ENCODE results near the gene RNF217. TPM values are rescaled to one million over a fixed set of nuclear protein-coding genes. Genes with fewer than 3 reads are reported as not detected.
"Not testable (repeated sequence)": the region's sequence is repeated elsewhere in the genome, so short reads cannot be mapped to it uniquely, and the experiment has no call there.

Gene RNF217
- polyA plus RNA-seq, 1 donor (not counting 4 experiments of a cell fraction or from before 2014, with no cell fraction given) = 44.0 TPM

DNA sequence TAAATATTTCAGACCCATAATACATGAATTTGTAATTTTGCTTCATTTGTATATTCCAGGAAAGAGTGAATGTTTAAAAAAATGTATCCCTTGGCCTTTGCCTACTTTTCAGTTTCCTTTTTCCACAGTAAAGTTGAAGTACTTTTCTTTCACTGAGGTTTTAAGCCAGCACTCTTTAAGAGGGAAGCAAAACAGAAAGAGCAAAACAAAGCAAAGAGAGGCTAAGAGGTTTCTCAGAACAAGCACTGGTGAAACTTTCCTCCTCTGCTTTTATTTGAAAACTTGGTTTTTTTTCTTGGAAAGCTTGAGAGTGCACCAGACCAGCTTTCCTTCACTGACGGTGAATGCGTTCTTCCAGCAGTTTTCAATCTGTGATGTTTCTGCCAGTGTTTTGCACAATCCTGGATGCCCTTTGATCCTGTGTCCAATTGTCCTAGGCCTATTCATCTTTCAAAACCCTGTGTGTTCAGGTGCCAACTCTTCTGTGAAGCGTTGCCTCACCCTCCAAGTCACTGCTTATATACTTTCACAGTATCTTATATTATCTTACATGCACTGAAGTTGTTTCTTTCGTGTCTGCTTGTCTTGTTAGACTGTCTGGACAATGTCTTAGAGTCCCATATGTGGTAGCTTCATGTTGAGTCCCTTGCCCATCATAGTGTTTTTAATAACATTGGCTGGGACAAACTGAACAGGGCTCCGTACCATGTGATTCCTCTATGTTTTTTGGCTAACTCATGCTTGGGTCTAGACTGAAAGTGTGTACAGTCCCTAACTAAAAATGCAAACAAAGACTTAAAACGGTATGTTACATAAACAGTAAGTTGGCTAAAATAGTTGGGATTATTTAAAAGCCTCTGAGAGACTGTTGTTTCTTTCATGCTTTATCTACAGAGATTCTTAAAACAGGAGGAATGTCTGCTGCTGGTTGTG, 1.9 kb downstream of the RNF217 start:
- Histone ChIP-seq H3K4me3 (ENCODE audit: control insufficient read depth in 2 of 3, extremely low read depth in 1 of 3, insufficient read depth in 2 of 3, low read depth in 1 of 3, low read length in 3 of 3) (peak overlapping the region; percentile 76 to 97 (median 87)), H3K4me1 (ENCODE audit: control insufficient read depth, extremely low read depth, insufficient read depth, low read length) (peaks cover 30% of the 10 kb centered on the region), H3K36me3 (ENCODE audit: control insufficient read depth in 2 of 2, extremely low read depth in 1 of 2, insufficient read depth in 2 of 2, low read length in 2 of 2) (peaks cover 2 to 9% of the 10 kb centered on the region in 2 experiments), H3K27me3 (ENCODE audit: control insufficient read depth, extremely low read depth, insufficient read depth, low read length) (no peaks in the 10 kb centered on the region), H3K9ac (ENCODE audit: control insufficient read depth, extremely low read depth, insufficient read depth, low read length) (peak overlapping the region; percentile 95), H4K20me1 (ENCODE audit: control insufficient read depth, extremely low read depth, insufficient read depth, low read length) (peaks cover 4% of the 10 kb centered on the region), H3K9me3 (ENCODE audit: control insufficient read depth, low read depth, low read length) (no peaks in the 10 kb centered on the region), H3K9me1 (ENCODE audit: control insufficient read depth, extremely low read depth, insufficient read depth, low read length) (no peaks in the 10 kb centered on the region), H2AFZ (ENCODE audit: control insufficient read depth, low read length) (no peak overlapping the region), H3K79me2 (ENCODE audit: control insufficient read depth, insufficient read depth, low read length) (peaks cover 63% of the 10 kb centered on the region), H3K27ac (ENCODE audit: control insufficient read depth, insufficient read depth, low read length) (peak overlapping the region; percentile 95), H3K4me2 (ENCODE audit: control insufficient read depth, extremely low read depth, insufficient read depth, low read depth, low read length) (peak overlapping the region; percentile 83)
- peak; percentile 49 for FAIRE-seq
- DNase-seq (ENCODE audit: low read depth, low spot score) = no peak
- TF ChIP-seq EZH2 (IDR thresholded peaks at IDR 0.05; ENCODE audit: low read length) = no peak
- TF ChIP-seq, protein P1, sequence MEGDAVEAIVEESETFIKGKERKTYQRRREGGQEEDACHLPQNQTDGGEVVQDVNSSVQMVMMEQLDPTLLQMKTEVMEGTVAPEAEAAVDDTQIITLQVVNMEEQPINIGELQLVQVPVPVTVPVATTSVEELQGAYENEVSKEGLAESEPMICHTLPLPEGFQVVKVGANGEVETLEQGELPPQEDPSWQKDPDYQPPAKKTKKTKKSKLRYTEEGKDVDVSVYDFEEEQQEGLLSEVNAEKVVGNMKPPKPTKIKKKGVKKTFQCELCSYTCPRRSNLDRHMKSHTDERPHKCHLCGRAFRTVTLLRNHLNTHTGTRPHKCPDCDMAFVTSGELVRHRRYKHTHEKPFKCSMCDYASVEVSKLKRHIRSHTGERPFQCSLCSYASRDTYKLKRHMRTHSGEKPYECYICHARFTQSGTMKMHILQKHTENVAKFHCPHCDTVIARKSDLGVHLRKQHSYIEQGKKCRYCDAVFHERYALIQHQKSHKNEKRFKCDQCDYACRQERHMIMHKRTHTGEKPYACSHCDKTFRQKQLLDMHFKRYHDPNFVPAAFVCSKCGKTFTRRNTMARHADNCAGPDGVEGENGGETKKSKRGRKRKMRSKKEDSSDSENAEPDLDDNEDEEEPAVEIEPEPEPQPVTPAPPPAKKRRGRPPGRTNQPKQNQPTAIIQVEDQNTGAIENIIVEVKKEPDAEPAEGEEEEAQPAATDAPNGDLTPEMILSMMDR (optimal IDR thresholded peaks at IDR 0.05 in 1 of 3, IDR thresholded peaks at IDR 0.05 in 1 of 3, conservative IDR thresholded peaks at IDR 0.05 in 1 of 3; ENCODE audit: extremely low read depth in 1 of 3, insufficient read depth in 2 of 3, low read length in 3 of 3) = no peak
- dilution Hi-C loops (cut with MboI; ENCODE audit: extremely low pct_ligation_motif_present, low sequenced_read_pairs) = no loop called here

DNA sequence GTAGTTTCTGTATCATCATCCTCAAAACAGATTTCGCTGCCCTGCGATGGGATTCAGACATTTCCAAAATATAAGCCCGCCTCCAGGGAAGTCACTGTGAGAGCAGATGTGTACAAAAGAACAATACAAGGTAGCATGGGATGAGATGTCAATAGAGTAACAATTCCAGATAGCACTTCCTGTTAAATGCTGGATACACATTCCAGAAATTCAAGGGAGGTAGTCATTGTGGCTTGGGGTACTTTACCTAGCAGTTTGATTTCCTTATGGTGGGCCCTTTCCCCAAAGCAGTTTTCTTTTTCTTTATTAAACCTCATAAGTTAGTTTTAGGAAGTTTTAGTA, 2.5 kb downstream of the RNF217 start:
- H3K4me2 ChIP-seq (ENCODE audit: control insufficient read depth, extremely low read depth, insufficient read depth, low read depth, low read length) = peak overlapping the region; percentile 83
- DNase-seq (ENCODE audit: low read depth, low spot score) = no peak
- H3K4me1 ChIP-seq (ENCODE audit: control insufficient read depth, extremely low read depth, insufficient read depth, low read length) = peaks cover 33% of the 10 kb centered on the region
- H3K4me3 ChIP-seq (ENCODE audit: control insufficient read depth in 2 of 3, extremely low read depth in 1 of 3, insufficient read depth in 2 of 3, low read depth in 1 of 3, low read length in 3 of 3) = peak overlapping the region; percentile 76 to 97 (median 87)
- H3K9ac ChIP-seq (ENCODE audit: control insufficient read depth, extremely low read depth, insufficient read depth, low read length) = peak overlapping the region; percentile 95
- dilution Hi-C loops (cut with MboI; ENCODE audit: extremely low pct_ligation_motif_present, low sequenced_read_pairs) = no loop called here
- H3K9me3 ChIP-seq (ENCODE audit: control insufficient read depth, low read depth, low read length) = no peaks in the 10 kb centered on the region
- no peak overlapping the region for H2AFZ ChIP-seq (ENCODE audit: control insufficient read depth, low read length)
- H3K27me3 ChIP-seq (ENCODE audit: control insufficient read depth, extremely low read depth, insufficient read depth, low read length) = no peaks in the 10 kb centered on the region
- H3K27ac ChIP-seq (ENCODE audit: control insufficient read depth, insufficient read depth, low read length) = peak overlapping the region; percentile 95
- no peak for TF ChIP-seq EZH2 (IDR thresholded peaks at IDR 0.05; ENCODE audit: low read length)
- TF ChIP-seq, protein P1 (optimal IDR thresholded peaks at IDR 0.05 in 1 of 3, IDR thresholded peaks at IDR 0.05 in 1 of 3, conservative IDR thresholded peaks at IDR 0.05 in 1 of 3; ENCODE audit: extremely low read depth in 1 of 3, insufficient read depth in 2 of 3, low read length in 3 of 3) = no peak
- FAIRE-seq = peak; percentile 77
- H3K9me1 ChIP-seq (ENCODE audit: control insufficient read depth, extremely low read depth, insufficient read depth, low read length) = no peaks in the 10 kb centered on the region
- H4K20me1 ChIP-seq (ENCODE audit: control insufficient read depth, extremely low read depth, insufficient read depth, low read length) = peaks cover 4% of the 10 kb centered on the region
- peaks cover 2 to 9% of the 10 kb centered on the region in 2 experiments for H3K36me3 ChIP-seq (ENCODE audit: control insufficient read depth in 2 of 2, extremely low read depth in 1 of 2, insufficient read depth in 2 of 2, low read length in 2 of 2)
- H3K79me2 ChIP-seq (ENCODE audit: control insufficient read depth, insufficient read depth, low read length) = peaks cover 69% of the 10 kb centered on the region

DNA sequence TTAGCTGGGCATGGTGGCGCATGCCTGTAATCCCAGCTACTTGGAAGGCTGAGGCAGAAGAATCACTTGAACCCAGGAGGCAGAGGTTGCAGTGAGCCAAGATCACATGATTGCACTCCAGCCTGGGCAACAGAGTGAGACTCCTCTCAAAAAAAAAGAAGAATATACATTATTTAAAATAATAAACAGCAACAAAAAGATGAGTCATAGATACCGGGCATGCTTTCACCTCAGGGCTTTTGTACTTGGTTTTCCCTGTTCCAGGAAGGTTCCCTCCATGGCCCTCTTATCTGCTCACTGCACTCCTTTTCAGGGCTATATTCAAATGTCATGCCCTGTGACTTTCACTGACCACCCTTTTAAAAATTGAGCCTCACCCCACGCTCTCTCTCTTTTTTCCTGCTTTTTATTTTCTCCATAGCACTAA, 3.2 kb downstream of the RNF217 start:
- Histone ChIP-seq H3K79me2 (ENCODE audit: control insufficient read depth, insufficient read depth, low read length) (peaks cover 76% of the 10 kb centered on the region), H3K27ac (ENCODE audit: control insufficient read depth, insufficient read depth, low read length) (peak overlapping the region; percentile 95), H3K9ac (ENCODE audit: control insufficient read depth, extremely low read depth, insufficient read depth, low read length) (peak overlapping the region; percentile 37), H3K4me1 (ENCODE audit: control insufficient read depth, extremely low read depth, insufficient read depth, low read length) (peaks cover 40% of the 10 kb centered on the region), H3K4me3 (ENCODE audit: control insufficient read depth in 2 of 3, extremely low read depth in 1 of 3, insufficient read depth in 2 of 3, low read depth in 1 of 3, low read length in 3 of 3) (peak overlapping the region; percentile 19 to 65 (median 59)), H3K4me2 (ENCODE audit: control insufficient read depth, extremely low read depth, insufficient read depth, low read depth, low read length) (peak overlapping the region; percentile 83)
- H4K20me1 ChIP-seq (ENCODE audit: control insufficient read depth, extremely low read depth, insufficient read depth, low read length); DNase-seq (ENCODE audit: low read depth, low spot score); H3K27me3 ChIP-seq (ENCODE audit: control insufficient read depth, extremely low read depth, insufficient read depth, low read length); H3K9me1 ChIP-seq (ENCODE audit: control insufficient read depth, extremely low read depth, insufficient read depth, low read length); H2AFZ ChIP-seq (ENCODE audit: control insufficient read depth, low read length); dilution Hi-C loops (cut with MboI; ENCODE audit: extremely low pct_ligation_motif_present, low sequenced_read_pairs); H3K9me3 ChIP-seq (ENCODE audit: control insufficient read depth, low read depth, low read length); H3K36me3 ChIP-seq (ENCODE audit: control insufficient read depth in 2 of 2, extremely low read depth in 1 of 2, insufficient read depth in 2 of 2, low read length in 2 of 2): not testable (repeated sequence)
- peak; percentile 70 for FAIRE-seq
